K562 (cell line): ENCODE data around the gene SLC4A5. TPM values are rescaled to one million over a fixed set of nuclear protein-coding genes. Genes with fewer than 3 reads are reported as not detected.

Experiments
- CEBPB ChIP-seq: fragments of 450-650 bp; IDR thresholded peaks from 2 replicates; pipeline ENCODE4 v1.6.1; 2016; ENCODE audit warnings: missing genetic modification characterization, missing compliant biosample characterization
- DPF2 ChIP-seq: fragments of 450-650 bp; IDR thresholded peaks from 2 replicates; pipeline ENCODE4 v1.6.1; 2016
- EHMT2 ChIP-seq: fragments of 450-650 bp; IDR thresholded peaks from 2 replicates; pipeline ENCODE4 v1.6.1; 2018; ENCODE audit warnings: antibody characterized with exemption
- GTF2E2 ChIP-seq: fragments of 200-800 bp; sonication (Bioruptor generic); IDR thresholded peaks from 2 replicates; pipeline ENCODE4 v1.6.1; 2016; ENCODE audit warnings: missing genetic modification characterization, missing compliant biosample characterization
- HIVEP1 ChIP-seq: fragments of 250-450 bp; sonication (Bioruptor Pico); IDR thresholded peaks from 2 replicates; pipeline ENCODE4 v1.4.0; 2020; ENCODE audit warnings: mild to moderate bottlenecking
- HOXB6 ChIP-seq: fragments of 250-450 bp; sonication (Bioruptor Pico); IDR thresholded peaks from 2 replicates; pipeline ENCODE4 v1.5.1; 2022; ENCODE audit warnings: mild to moderate bottlenecking, borderline replicate concordance
- KDM5B ChIP-seq: fragments of 200-600 bp; sonication (generic); IDR thresholded peaks from 2 replicates; pipeline ENCODE4 v1.6.1; 2012; ENCODE audit warnings: low read depth, mild to moderate bottlenecking, moderate library complexity, low read length, control low read depth, inconsistent platforms; ENCODE audit not compliant: insufficient replicate concordance
- KLF1 ChIP-seq: fragments of 450-650 bp; IDR thresholded peaks from 2 replicates; pipeline ENCODE4 v1.6.1; 2016; ENCODE audit warnings: missing genetic modification characterization, missing compliant biosample characterization
- NFATC3 ChIP-seq: fragments of 450-650 bp; IDR thresholded peaks from 2 replicates; pipeline ENCODE4 v1.6.1; 2017; ENCODE audit warnings: mild to moderate bottlenecking
- PTBP1 ChIP-seq: fragments of 200-400 bp; formaldehyde crosslinking; IDR thresholded peaks from 2 replicates; pipeline ENCODE4 v1.6.1; 2017; ENCODE audit warnings: low read depth, low read length
- SREBF1 ChIP-seq: fragments of 150-350 bp; IDR thresholded peaks from 2 replicates; pipeline ENCODE4 v1.6.1; 2014; ENCODE audit warnings: antibody characterized with exemption, low read depth, low read length, borderline replicate concordance
- TAF15 ChIP-seq: fragments of 200-400 bp; formaldehyde crosslinking; IDR thresholded peaks from 2 replicates; pipeline ENCODE4 v1.6.1; 2017; ENCODE audit warnings: mild to moderate bottlenecking, low read depth, low read length, moderate library complexity
- TCFL5 ChIP-seq: fragments of 250-450 bp; sonication (Bioruptor Pico); conservative IDR thresholded peaks from 2 replicates; pipeline ENCODE4 v1.6.1; 2021; ENCODE audit warnings: mild to moderate bottlenecking, moderate library complexity, matching md5 sums
- XRCC5 ChIP-seq: fragments of 200-400 bp; formaldehyde crosslinking; IDR thresholded peaks from 2 replicates; pipeline ENCODE4 v1.6.1; 2017; ENCODE audit warnings: low read depth, mild to moderate bottlenecking, low read length
- ZNF212 ChIP-seq: fragments of 450-650 bp; formaldehyde crosslinking; IDR thresholded peaks from 2 replicates; pipeline ENCODE4 v1.4.0; 2020; ENCODE audit warnings: mild to moderate bottlenecking
- ZNF444 ChIP-seq: fragments of 250-450 bp; sonication (Bioruptor Pico); IDR thresholded peaks from 2 replicates; pipeline ENCODE4 v1.4.0; 2020; ENCODE audit warnings: mild to moderate bottlenecking, moderate library complexity
- ZNF696 ChIP-seq: fragments of 250-450 bp; sonication (Bioruptor Pico); conservative IDR thresholded peaks from 2 replicates; pipeline ENCODE4 v1.4.0; 2020; ENCODE audit warnings: mild to moderate bottlenecking, moderate library complexity
- ZNF707 ChIP-seq: fragments of 250-450 bp; sonication (Bioruptor Pico); conservative IDR thresholded peaks from 2 replicates; pipeline ENCODE4 v1.8.0; 2022; ENCODE audit warnings: inconsistent platforms, mild to moderate bottlenecking, moderate library complexity
- polyA plus RNA-seq, 8 experiments: library from polyadenylated mRNA; depleted of rRNA in 4 of 8; stranded (reverse) in 5 of 8; unstranded in 3 of 8; fragments of >200 nt; fragmentation: Nextera tagmentation in 2 of 8; fragmentation: Illumina TruSeq in 1 of 8; extraction: Ambion mirVana in 2 of 8; extraction: Trizol in 1 of 8; gene quantifications; 2 replicates each; pipeline versions ENCODE4 v1.2.1 to v1.2.3, GENCODE V29; 2011 to 2014; ENCODE audit warnings: inconsistent platforms in 1 of 8, missing spikeins in 1 of 8
- total RNA-seq, 7 experiments: library from RNA; depleted of rRNA in 6 of 7; stranded (reverse); fragments of >200 nt in 6 of 7; fragmentation: Illumina TruSeq in 2 of 7; extraction: Trizol in 2 of 7; gene quantifications; 2 replicates each; pipeline versions ENCODE4 v1.2.1 to v1.2.3, GENCODE V29; 2011 to 2021; ENCODE audit warnings: low replicate concordance in 1 of 7
- TF ChIP-seq, protein P1 (sequence below): sonication (generic); formaldehyde crosslinking; IDR thresholded peaks from 2 replicates; pipeline ENCODE4 v1.8.0; 2022; ENCODE audit warnings: mild to moderate bottlenecking, missing genetic modification reagents
- TF ChIP-seq, protein P2 (sequence below): sonication (generic); formaldehyde crosslinking; IDR thresholded peaks from 2 replicates; pipeline ENCODE4 v1.8.0; 2022; ENCODE audit warnings: missing genetic modification reagents, mild to moderate bottlenecking, moderate library complexity, borderline replicate concordance
- TF ChIP-seq, protein P3 (sequence below): fragments of 250-450 bp; sonication (Bioruptor Pico); IDR thresholded peaks from 2 replicates; pipeline ENCODE4 v1.5.0; 2021
- TF ChIP-seq, protein P4 (sequence below): fragments of 250-450 bp; sonication (Bioruptor Pico); IDR thresholded peaks from 2 replicates; pipeline ENCODE4 v1.5.0; 2022; ENCODE audit warnings: mild to moderate bottlenecking
- TF ChIP-seq, protein P5 (sequence below): fragments of 450-650 bp; IDR thresholded peaks from 2 replicates; pipeline ENCODE4 v1.6.1; 2016; ENCODE audit warnings: borderline replicate concordance

The SLC4A5 gene
- total and polyA plus RNA-seq, 9 of the 15 experiments (the other 6 are each of a cell fraction or from before 2014, with no cell fraction given): 0.03 to 0.77 (median 0.14) TPM; not detected in 1

DNA sequence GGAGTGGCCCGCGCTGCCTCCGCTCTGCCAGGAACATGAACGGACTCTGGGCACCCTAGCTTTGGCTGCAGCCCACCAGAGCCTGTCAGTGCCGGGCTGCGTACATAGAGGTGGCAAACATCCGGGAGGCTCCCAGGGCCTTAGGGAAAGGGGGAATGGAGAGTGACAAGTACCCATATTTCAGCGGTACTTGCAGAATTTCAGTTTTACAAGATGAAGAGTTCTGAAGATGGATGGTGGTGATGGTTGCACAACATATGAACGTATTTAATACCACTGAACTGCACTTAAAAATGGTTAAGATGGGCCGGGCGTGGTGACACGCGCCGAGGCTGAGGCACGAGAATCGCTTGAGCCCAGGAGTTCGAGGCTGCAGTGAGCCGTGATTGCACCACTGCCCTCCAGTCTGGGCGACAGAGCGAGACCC lies 143.9 kb downstream of the SLC4A5 start (continued):
- no peak for TF ChIP-seq ZNF696 (CRISPR knock-in tag)
- TF ChIP-seq, protein P1, sequence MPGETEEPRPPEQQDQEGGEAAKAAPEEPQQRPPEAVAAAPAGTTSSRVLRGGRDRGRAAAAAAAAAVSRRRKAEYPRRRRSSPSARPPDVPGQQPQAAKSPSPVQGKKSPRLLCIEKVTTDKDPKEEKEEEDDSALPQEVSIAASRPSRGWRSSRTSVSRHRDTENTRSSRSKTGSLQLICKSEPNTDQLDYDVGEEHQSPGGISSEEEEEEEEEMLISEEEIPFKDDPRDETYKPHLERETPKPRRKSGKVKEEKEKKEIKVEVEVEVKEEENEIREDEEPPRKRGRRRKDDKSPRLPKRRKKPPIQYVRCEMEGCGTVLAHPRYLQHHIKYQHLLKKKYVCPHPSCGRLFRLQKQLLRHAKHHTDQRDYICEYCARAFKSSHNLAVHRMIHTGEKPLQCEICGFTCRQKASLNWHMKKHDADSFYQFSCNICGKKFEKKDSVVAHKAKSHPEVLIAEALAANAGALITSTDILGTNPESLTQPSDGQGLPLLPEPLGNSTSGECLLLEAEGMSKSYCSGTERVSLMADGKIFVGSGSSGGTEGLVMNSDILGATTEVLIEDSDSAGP: no peak
- no peak for TF ChIP-seq NFATC3
- TF ChIP-seq GTF2E2: no peak
- no peak for TF ChIP-seq HOXB6
- TF ChIP-seq ZNF444 (CRISPR knock-in tag): peak; percentile 35; the same call in 1 of the 2 replicates
- TF ChIP-seq, protein P2, sequence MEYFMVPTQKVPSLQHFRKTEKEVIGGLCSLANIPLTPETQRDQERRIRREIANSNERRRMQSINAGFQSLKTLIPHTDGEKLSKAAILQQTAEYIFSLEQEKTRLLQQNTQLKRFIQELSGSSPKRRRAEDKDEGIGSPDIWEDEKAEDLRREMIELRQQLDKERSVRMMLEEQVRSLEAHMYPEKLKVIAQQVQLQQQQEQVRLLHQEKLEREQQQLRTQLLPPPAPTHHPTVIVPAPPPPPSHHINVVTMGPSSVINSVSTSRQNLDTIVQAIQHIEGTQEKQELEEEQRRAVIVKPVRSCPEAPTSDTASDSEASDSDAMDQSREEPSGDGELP (CRISPR knock-in tag): no peak
- 0 out of 2 replicates have a peak, but pooled peaks have one; percentile 20 for TF ChIP-seq ZNF212 (CRISPR knock-in tag)
- peak; percentile 40; the same call in 1 of the 2 replicates for TF ChIP-seq SREBF1
- TF ChIP-seq ZNF707 (CRISPR knock-in tag): no peak
- TF ChIP-seq, protein P3, sequence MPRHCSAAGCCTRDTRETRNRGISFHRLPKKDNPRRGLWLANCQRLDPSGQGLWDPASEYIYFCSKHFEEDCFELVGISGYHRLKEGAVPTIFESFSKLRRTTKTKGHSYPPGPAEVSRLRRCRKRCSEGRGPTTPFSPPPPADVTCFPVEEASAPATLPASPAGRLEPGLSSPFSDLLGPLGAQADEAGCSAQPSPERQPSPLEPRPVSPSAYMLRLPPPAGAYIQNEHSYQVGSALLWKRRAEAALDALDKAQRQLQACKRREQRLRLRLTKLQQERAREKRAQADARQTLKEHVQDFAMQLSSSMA: 0 out of 2 replicates have a peak, but pooled peaks have one; percentile 5
- peak; percentile 87 for TF ChIP-seq CEBPB (tag)
- TF ChIP-seq HIVEP1 (CRISPR knock-in tag): 0 out of 2 replicates have a peak, but pooled peaks have one; percentile 46
- no peak for TF ChIP-seq PTBP1
- no peak for TF ChIP-seq EHMT2
- peak; percentile 9 for TF ChIP-seq KDM5B
- no peak for TF ChIP-seq TCFL5
- TF ChIP-seq KLF1 (tag): no peak
- TF ChIP-seq XRCC5: no peak
- TF ChIP-seq, protein P4, sequence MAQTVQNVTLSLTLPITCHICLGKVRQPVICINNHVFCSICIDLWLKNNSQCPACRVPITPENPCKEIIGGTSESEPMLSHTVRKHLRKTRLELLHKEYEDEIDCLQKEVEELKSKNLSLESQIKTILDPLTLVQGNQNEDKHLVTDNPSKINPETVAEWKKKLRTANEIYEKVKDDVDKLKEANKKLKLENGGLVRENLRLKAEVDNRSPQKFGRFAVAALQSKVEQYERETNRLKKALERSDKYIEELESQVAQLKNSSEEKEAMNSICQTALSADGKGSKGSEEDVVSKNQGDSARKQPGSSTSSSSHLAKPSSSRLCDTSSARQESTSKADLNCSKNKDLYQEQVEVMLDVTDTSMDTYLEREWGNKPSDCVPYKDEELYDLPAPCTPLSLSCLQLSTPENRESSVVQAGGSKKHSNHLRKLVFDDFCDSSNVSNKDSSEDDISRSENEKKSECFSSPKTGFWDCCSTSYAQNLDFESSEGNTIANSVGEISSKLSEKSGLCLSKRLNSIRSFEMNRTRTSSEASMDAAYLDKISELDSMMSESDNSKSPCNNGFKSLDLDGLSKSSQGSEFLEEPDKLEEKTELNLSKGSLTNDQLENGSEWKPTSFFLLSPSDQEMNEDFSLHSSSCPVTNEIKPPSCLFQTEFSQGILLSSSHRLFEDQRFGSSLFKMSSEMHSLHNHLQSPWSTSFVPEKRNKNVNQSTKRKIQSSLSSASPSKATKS (CRISPR knock-in tag): no peak
- TF ChIP-seq DPF2: no peak
- TF ChIP-seq TAF15: no peak
- TF ChIP-seq, protein P5, sequence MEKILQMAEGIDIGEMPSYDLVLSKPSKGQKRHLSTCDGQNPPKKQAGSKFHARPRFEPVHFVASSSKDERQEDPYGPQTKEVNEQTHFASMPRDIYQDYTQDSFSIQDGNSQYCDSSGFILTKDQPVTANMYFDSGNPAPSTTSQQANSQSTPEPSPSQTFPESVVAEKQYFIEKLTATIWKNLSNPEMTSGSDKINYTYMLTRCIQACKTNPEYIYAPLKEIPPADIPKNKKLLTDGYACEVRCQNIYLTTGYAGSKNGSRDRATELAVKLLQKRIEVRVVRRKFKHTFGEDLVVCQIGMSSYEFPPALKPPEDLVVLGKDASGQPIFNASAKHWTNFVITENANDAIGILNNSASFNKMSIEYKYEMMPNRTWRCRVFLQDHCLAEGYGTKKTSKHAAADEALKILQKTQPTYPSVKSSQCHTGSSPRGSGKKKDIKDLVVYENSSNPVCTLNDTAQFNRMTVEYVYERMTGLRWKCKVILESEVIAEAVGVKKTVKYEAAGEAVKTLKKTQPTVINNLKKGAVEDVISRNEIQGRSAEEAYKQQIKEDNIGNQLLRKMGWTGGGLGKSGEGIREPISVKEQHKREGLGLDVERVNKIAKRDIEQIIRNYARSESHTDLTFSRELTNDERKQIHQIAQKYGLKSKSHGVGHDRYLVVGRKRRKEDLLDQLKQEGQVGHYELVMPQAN: 0 out of 2 replicates have a peak, but pooled peaks have one; percentile 56
